IMR-90 (cell line): ENCODE measurements around the gene C16orf92. TPM values are rescaled to one million over a fixed set of nuclear protein-coding genes. Genes with fewer than 3 reads are reported as not detected.

ENCODE experiments used
- CEBPB ChIP-seq: IDR thresholded peaks from 2 replicates; pipeline ENCODE4 v1.6.1; 2012; ENCODE audit warnings: low read depth, low read length, improper control_type of control experiment
- CHD1 ChIP-seq: IDR thresholded peaks from 2 replicates; pipeline ENCODE4 v1.6.1; 2012; ENCODE audit warnings: low read depth, low read length, improper control_type of control experiment
- MAZ ChIP-seq: IDR thresholded peaks from 2 replicates; pipeline ENCODE4 v1.6.1; 2012; ENCODE audit warnings: low read depth, mild to moderate bottlenecking, low read length, improper control_type of control experiment, moderate library complexity, borderline replicate concordance
- polyA plus RNA-seq, 3 experiments: library from polyadenylated mRNA; depleted of rRNA; stranded (reverse); fragments of >200 nt; gene quantifications; 2 replicates each; pipeline ENCODE4 v1.2.3, GENCODE V29; 2012; ENCODE audit warnings: low replicate concordance in 1 of 3
- total RNA-seq: library from RNA; depleted of rRNA; stranded (reverse); fragments of >200 nt; gene quantifications from 2 replicates; pipeline ENCODE4 v1.2.3, GENCODE V29; 2012

Gene C16orf92
- total and polyA plus RNA-seq, 2 of the 4 experiments (the other 2 are of a cell fraction) = not detected

GRCh38 chr16:30065102-30065942 lies 42.3 kb downstream of the C16orf92 start, which contains the start of gene ALDOA (continued):
- TF ChIP-seq MAZ (peak; percentile 92), CHD1 (peak; percentile 61; the same call in 1 of the 2 replicates), CEBPB (no peak)
